HepG2 (cell line): ENCODE data around the gene METTL23. TPM values are rescaled to one million over a fixed set of nuclear protein-coding genes. Genes with fewer than 3 reads are reported as not detected.

Experiments
- GLI4 ChIP-seq: sonication (generic); formaldehyde crosslinking; IDR thresholded peaks from 2 replicates; pipeline ENCODE4 v1.5.1; 2020; ENCODE audit warnings: missing genetic modification reagents, mild to moderate bottlenecking, moderate library complexity, borderline replicate concordance
- MAFF ChIP-seq: IDR thresholded peaks from 2 replicates; pipeline ENCODE4 v1.6.1; 2011; ENCODE audit warnings: low read depth, low read length, improper control_type of control experiment
- MEF2D ChIP-seq: sonication (generic); formaldehyde crosslinking; IDR thresholded peaks from 2 replicates; pipeline ENCODE4 v1.5.1; 2020; ENCODE audit warnings: mild to moderate bottlenecking, missing genetic modification reagents
- MTA1 ChIP-seq: sonication (generic); formaldehyde crosslinking; IDR thresholded peaks from 2 replicates; pipeline ENCODE4 v1.4.0; 2020; ENCODE audit warnings: missing genetic modification reagents, mild to moderate bottlenecking, borderline replicate concordance
- NCOA5 ChIP-seq: sonication (generic); formaldehyde crosslinking; IDR thresholded peaks from 2 replicates; pipeline ENCODE4 v1.4.0; 2020; ENCODE audit warnings: missing genetic modification reagents
- SOX5 ChIP-seq: IDR thresholded peaks from 2 replicates; pipeline ENCODE4 v1.6.1; 2016; ENCODE audit warnings: borderline replicate concordance
- SSRP1 ChIP-seq: IDR thresholded peaks from 2 replicates; pipeline ENCODE4 v1.6.1; 2016; ENCODE audit warnings: control low read depth
- TBL1XR1 ChIP-seq: fragments of 150-350 bp; IDR thresholded peaks from 2 replicates; pipeline ENCODE4 v1.6.1; 2014; ENCODE audit warnings: borderline replicate concordance, low read length; ENCODE audit not compliant: partially characterized antibody
- TBX2 ChIP-seq: sonication (generic); formaldehyde crosslinking; IDR thresholded peaks from 2 replicates; pipeline ENCODE4 v1.5.0; 2020; ENCODE audit warnings: missing genetic modification reagents, mild to moderate bottlenecking, borderline replicate concordance
- U2AF1 ChIP-seq: fragments of 200-400 bp; formaldehyde crosslinking; optimal IDR thresholded peaks from 2 replicates; pipeline ENCODE3; 2017; ENCODE audit warnings: mild to moderate bottlenecking, low read depth, low read length
- ZNF180 ChIP-seq: sonication (generic); formaldehyde crosslinking; IDR thresholded peaks from 2 replicates; pipeline ENCODE4 v1.4.0; 2020; ENCODE audit warnings: low read depth, missing genetic modification reagents, borderline replicate concordance
- ZNF709 ChIP-seq: sonication (generic); formaldehyde crosslinking; IDR thresholded peaks from 2 replicates; pipeline ENCODE4 v1.5.0; 2020; ENCODE audit warnings: mild to moderate bottlenecking, missing genetic modification reagents
- polyA plus RNA-seq, 8 experiments: library from polyadenylated mRNA; depleted of rRNA in 3 of 8; stranded (reverse) in 7 of 8; unstranded in 1 of 8; fragments of >200 nt; fragmentation: Illumina TruSeq in 4 of 8; extraction: Trizol in 4 of 8; gene quantifications; 2 replicates each; pipeline versions ENCODE4 v1.2.1 to v1.2.3, GENCODE V29; 2011 to 2016; ENCODE audit warnings: low read depth in 4 of 8, missing spikeins in 1 of 8, mixed read lengths in 1 of 8; ENCODE audit not compliant: insufficient read depth in 1 of 8
- total RNA-seq, 5 experiments: library from RNA; depleted of rRNA; stranded (reverse); fragments of >200 nt; fragmentation: Illumina TruSeq; extraction: Trizol; gene quantifications; 2 replicates each; pipeline ENCODE4 v1.2.3, GENCODE V29; 2016; ENCODE audit warnings: low read depth in 1 of 5
- TF ChIP-seq, protein P1 (sequence below): sonication (generic); formaldehyde crosslinking; IDR thresholded peaks from 2 replicates; pipeline ENCODE4 v1.4.0; 2020; ENCODE audit warnings: missing genetic modification reagents
- TF ChIP-seq, protein P2 (sequence below): sonication (generic); formaldehyde crosslinking; IDR thresholded peaks from 2 replicates; pipeline ENCODE4 v1.8.0; 2022; ENCODE audit warnings: mild to moderate bottlenecking, missing genetic modification reagents; ENCODE audit not compliant: insufficient replicate concordance
- TF ChIP-seq, protein P3 (sequence below): sonication (generic); formaldehyde crosslinking; IDR thresholded peaks from 2 replicates; pipeline ENCODE4 v1.4.0; 2020; ENCODE audit warnings: missing genetic modification reagents, mild to moderate bottlenecking, borderline replicate concordance
- TF ChIP-seq, protein P4 (sequence below): sonication (generic); formaldehyde crosslinking; conservative IDR thresholded peaks from 2 replicates; pipeline ENCODE4 v1.8.0; 2022; ENCODE audit warnings: missing genetic modification reagents
- TF ChIP-seq, protein P5 (sequence below): sonication (generic); formaldehyde crosslinking; IDR thresholded peaks from 2 replicates; pipeline ENCODE4 v1.4.0; 2020; ENCODE audit warnings: mild to moderate bottlenecking, low read depth, missing genetic modification reagents

Gene METTL23
- total and polyA plus RNA-seq, 2 of the 13 experiments (the other 11 are each of a cell fraction or from before 2014, with no cell fraction given) = 39.9 to 104 TPM

DNA sequence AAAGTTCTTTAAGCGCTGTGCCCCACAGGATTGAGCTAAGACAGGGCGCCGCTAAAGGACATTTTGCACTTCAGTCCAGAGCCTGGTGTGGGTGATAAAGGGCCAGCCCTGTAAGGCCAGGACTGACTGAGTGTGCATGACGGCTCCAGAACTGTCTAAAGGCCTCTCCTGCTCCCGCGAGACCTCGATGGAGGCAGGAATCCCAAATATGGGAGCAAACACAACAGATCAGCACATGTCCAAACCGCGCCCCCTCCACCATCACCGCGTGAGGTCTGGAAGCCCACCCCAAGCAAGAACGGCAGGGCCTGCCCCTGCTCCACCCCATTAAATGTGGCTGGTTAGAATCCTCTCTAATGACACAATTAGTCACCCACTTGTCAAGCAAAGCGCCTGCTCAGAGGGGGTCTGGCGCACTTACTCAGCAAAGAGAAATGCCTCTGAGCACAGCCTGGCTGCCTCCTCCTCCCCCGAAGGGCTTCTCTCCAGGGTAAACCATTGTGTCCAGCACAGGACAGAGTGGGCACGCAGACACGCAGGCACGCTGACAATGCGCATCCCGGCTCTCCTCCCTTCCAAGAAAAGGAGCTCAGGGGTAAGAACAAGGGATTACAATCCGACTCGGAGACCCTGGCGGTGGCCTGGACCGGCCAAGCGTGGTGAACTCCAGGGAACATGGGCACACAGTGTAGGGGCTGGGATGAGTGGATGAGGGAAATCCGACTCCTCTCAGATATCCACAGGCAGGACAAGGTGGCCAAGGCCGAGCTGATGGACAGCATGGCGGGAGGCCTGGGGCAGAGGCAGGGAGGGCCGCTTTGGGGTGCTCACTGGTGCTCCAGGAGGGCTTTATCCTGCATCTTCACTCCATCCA lies 17.3 kb upstream of the METTL23 start (continued):
- TF ChIP-seq, protein P1, sequence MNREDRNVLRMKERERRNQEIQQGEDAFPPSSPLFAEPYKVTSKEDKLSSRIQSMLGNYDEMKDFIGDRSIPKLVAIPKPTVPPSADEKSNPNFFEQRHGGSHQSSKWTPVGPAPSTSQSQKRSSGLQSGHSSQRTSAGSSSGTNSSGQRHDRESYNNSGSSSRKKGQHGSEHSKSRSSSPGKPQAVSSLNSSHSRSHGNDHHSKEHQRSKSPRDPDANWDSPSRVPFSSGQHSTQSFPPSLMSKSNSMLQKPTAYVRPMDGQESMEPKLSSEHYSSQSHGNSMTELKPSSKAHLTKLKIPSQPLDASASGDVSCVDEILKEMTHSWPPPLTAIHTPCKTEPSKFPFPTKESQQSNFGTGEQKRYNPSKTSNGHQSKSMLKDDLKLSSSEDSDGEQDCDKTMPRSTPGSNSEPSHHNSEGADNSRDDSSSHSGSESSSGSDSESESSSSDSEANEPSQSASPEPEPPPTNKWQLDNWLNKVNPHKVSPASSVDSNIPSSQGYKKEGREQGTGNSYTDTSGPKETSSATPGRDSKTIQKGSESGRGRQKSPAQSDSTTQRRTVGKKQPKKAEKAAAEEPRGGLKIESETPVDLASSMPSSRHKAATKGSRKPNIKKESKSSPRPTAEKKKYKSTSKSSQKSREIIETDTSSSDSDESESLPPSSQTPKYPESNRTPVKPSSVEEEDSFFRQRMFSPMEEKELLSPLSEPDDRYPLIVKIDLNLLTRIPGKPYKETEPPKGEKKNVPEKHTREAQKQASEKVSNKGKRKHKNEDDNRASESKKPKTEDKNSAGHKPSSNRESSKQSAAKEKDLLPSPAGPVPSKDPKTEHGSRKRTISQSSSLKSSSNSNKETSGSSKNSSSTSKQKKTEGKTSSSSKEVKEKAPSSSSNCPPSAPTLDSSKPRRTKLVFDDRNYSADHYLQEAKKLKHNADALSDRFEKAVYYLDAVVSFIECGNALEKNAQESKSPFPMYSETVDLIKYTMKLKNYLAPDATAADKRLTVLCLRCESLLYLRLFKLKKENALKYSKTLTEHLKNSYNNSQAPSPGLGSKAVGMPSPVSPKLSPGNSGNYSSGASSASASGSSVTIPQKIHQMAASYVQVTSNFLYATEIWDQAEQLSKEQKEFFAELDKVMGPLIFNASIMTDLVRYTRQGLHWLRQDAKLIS = no peak
- TF ChIP-seq, protein P2, sequence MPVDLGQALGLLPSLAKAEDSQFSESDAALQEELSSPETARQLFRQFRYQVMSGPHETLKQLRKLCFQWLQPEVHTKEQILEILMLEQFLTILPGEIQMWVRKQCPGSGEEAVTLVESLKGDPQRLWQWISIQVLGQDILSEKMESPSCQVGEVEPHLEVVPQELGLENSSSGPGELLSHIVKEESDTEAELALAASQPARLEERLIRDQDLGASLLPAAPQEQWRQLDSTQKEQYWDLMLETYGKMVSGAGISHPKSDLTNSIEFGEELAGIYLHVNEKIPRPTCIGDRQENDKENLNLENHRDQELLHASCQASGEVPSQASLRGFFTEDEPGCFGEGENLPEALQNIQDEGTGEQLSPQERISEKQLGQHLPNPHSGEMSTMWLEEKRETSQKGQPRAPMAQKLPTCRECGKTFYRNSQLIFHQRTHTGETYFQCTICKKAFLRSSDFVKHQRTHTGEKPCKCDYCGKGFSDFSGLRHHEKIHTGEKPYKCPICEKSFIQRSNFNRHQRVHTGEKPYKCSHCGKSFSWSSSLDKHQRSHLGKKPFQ (CRISPR knock-in tag) = no peak
- no peak for TF ChIP-seq ZNF180 (CRISPR knock-in tag)
- TF ChIP-seq MEF2D (CRISPR knock-in tag) = no peak
- TF ChIP-seq SOX5 (CRISPR knock-in tag) = no peak
- no peak for TF ChIP-seq TBL1XR1
- no peak for TF ChIP-seq NCOA5 (CRISPR knock-in tag)
- peak; percentile 37; the same call in 1 of the 2 replicates for TF ChIP-seq ZNF709 (CRISPR knock-in tag)
- TF ChIP-seq, protein P3, sequence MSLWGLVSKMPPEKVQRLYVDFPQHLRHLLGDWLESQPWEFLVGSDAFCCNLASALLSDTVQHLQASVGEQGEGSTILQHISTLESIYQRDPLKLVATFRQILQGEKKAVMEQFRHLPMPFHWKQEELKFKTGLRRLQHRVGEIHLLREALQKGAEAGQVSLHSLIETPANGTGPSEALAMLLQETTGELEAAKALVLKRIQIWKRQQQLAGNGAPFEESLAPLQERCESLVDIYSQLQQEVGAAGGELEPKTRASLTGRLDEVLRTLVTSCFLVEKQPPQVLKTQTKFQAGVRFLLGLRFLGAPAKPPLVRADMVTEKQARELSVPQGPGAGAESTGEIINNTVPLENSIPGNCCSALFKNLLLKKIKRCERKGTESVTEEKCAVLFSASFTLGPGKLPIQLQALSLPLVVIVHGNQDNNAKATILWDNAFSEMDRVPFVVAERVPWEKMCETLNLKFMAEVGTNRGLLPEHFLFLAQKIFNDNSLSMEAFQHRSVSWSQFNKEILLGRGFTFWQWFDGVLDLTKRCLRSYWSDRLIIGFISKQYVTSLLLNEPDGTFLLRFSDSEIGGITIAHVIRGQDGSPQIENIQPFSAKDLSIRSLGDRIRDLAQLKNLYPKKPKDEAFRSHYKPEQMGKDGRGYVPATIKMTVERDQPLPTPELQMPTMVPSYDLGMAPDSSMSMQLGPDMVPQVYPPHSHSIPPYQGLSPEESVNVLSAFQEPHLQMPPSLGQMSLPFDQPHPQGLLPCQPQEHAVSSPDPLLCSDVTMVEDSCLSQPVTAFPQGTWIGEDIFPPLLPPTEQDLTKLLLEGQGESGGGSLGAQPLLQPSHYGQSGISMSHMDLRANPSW = no peak
- TF ChIP-seq MAFF = no peak
- peak; percentile 13; the same call in 1 of the 2 replicates for TF ChIP-seq TBX2 (CRISPR knock-in tag)
- TF ChIP-seq U2AF1 = no peak
- TF ChIP-seq GLI4 (CRISPR knock-in tag) = no peak
- TF ChIP-seq, protein P4, sequence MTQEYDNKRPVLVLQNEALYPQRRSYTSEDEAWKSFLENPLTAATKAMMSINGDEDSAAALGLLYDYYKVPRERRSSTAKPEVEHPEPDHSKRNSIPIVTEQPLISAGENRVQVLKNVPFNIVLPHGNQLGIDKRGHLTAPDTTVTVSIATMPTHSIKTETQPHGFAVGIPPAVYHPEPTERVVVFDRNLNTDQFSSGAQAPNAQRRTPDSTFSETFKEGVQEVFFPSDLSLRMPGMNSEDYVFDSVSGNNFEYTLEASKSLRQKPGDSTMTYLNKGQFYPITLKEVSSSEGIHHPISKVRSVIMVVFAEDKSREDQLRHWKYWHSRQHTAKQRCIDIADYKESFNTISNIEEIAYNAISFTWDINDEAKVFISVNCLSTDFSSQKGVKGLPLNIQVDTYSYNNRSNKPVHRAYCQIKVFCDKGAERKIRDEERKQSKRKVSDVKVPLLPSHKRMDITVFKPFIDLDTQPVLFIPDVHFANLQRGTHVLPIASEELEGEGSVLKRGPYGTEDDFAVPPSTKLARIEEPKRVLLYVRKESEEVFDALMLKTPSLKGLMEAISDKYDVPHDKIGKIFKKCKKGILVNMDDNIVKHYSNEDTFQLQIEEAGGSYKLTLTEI (CRISPR knock-in tag) = no peak
- 0 out of 2 replicates have a peak, but pooled peaks have one; percentile 50 for TF ChIP-seq SSRP1 (CRISPR knock-in tag)
- 0 out of 2 replicates have a peak, but pooled peaks have one; percentile 24 for TF ChIP-seq MTA1 (CRISPR knock-in tag)
- TF ChIP-seq, protein P5, sequence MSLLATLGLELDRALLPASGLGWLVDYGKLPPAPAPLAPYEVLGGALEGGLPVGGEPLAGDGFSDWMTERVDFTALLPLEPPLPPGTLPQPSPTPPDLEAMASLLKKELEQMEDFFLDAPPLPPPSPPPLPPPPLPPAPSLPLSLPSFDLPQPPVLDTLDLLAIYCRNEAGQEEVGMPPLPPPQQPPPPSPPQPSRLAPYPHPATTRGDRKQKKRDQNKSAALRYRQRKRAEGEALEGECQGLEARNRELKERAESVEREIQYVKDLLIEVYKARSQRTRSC = no peak
